Measurements from ENCODE around the gene ABCD1. TPM values are rescaled to one million over a fixed set of nuclear protein-coding genes. Genes with fewer than 3 reads are reported as not detected.
"Not testable (repeated sequence)": the region's sequence is repeated elsewhere in the genome, so short reads cannot be mapped to it uniquely, and the experiment has no call there.

ABCD1 gene
- total and polyA plus RNA-seq, 4 donors, result 5.7 to 19.7 (median 10.3) TPM

DNA sequence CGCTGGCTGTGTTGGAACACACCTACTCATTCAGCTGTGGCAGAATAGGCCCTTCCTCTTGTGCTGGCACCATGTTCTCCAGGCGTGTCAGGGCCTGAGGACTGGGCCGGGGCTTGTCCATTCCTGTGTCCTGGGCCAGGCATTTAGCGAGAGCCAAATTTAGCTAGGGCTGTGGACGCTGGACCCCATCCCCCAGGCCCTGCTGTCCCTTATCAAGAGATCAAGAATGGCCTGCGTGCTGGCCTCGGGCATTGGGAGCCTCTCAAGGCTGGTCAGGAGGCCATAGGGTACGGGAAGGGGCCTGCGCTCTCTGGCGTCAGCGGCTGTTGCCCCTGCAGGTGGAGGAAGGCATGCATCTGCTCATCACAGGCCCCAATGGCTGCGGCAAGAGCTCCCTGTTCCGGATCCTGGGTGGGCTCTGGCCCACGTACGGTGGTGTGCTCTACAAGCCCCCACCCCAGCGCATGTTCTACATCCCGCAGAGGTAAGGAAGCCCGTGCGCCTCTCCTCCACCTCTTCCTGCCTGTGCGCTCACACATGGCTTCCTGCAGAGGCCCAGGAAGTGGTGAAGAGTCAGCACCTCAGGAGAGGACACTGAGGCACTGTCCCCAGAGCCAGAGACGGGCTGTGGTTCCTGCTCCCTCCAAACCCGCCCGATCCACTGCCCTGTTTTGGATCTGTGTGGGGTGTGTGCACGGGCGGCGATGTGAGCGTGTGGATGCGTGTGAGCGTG, 15.3 kb downstream of the ABCD1 start:
- no peak overlapping the region for H3K9ac ChIP-seq (ENCODE audit: insufficient read depth in 1 of 2, low read length in 2 of 2)
- TF ChIP-seq, protein P1, sequence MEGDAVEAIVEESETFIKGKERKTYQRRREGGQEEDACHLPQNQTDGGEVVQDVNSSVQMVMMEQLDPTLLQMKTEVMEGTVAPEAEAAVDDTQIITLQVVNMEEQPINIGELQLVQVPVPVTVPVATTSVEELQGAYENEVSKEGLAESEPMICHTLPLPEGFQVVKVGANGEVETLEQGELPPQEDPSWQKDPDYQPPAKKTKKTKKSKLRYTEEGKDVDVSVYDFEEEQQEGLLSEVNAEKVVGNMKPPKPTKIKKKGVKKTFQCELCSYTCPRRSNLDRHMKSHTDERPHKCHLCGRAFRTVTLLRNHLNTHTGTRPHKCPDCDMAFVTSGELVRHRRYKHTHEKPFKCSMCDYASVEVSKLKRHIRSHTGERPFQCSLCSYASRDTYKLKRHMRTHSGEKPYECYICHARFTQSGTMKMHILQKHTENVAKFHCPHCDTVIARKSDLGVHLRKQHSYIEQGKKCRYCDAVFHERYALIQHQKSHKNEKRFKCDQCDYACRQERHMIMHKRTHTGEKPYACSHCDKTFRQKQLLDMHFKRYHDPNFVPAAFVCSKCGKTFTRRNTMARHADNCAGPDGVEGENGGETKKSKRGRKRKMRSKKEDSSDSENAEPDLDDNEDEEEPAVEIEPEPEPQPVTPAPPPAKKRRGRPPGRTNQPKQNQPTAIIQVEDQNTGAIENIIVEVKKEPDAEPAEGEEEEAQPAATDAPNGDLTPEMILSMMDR (IDR thresholded peaks at IDR 0.05; ENCODE audit: control extremely low read depth, extremely low read depth), result no peak
- 85 to 91% methylated on average over 18 to 29 of the region's 29 CpGs for WGBS, 2 donors
- DNase-seq (no peak), ATAC-seq (ENCODE audit: insufficient read depth, low FRiP score) (no peak)
- no peak overlapping the region for H3K4me3 ChIP-seq
- peaks cover 0 to 9% (median 0%) of the 10 kb centered on the region in 4 donors for H3K36me3 ChIP-seq (ENCODE audit: control insufficient read depth in 4 of 4, insufficient read depth in 4 of 4, low read length in 4 of 4)
- H3K4me1 ChIP-seq (ENCODE audit: control insufficient read depth in 5 of 5, insufficient read depth in 5 of 5, low read length in 5 of 5), result peaks cover 0 to 2% (median 0%) of the 10 kb centered on the region in 5 donors
- no peaks in the 10 kb centered on the region for H3K27me3 ChIP-seq (ENCODE audit: control insufficient read depth in 3 of 3, insufficient read depth in 3 of 3, low read length in 2 of 3)
- no peak overlapping the region for H3K27ac ChIP-seq (ENCODE audit: low read depth in 1 of 2, low read length in 1 of 2)
- H3K9me3 ChIP-seq (ENCODE audit: control insufficient read depth in 4 of 4, insufficient read depth in 3 of 4, low read length in 3 of 4), result peaks cover 0 to 4% (median 0%) of the 10 kb centered on the region in 4 donors

DNA sequence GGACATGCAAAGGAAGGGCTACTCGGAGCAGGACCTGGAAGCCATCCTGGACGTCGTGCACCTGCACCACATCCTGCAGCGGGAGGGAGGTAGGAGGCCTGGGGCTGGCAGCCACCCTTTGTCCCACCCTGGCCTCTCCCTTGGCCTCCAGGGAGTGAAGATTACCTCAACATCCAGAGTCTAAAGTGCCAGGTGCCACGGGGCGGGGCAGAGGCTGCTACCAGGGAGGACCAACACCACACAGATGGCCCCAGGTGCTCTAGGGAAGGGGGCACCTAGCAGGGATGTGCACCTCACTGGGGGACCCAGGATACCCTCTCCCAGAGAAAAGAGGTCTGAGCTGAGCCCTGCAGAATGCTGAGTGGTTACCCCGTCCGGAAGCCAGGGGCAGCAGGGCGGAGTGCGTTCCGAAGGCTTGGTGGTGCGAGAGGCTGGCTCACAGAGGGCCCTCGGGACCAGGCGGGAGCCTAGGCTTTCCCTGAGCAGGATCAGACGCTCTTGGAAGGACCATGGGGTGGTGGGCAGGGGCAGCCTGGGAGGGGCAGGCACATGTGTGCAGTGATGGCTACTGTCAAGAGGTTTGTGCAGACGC, 16.1 kb downstream of the ABCD1 start:
- Histone ChIP-seq H3K9me3 (ENCODE audit: control insufficient read depth in 4 of 4, insufficient read depth in 3 of 4, low read length in 3 of 4) (peaks cover 0 to 4% (median 0%) of the 10 kb centered on the region in 4 donors), H3K27ac (ENCODE audit: low read depth in 1 of 2, low read length in 1 of 2) (no peak overlapping the region), H3K4me3 (no peak overlapping the region), H3K4me1 (ENCODE audit: control insufficient read depth in 5 of 5, insufficient read depth in 5 of 5, low read length in 5 of 5) (peaks cover 0 to 2% (median 0%) of the 10 kb centered on the region in 5 donors), H3K27me3 (ENCODE audit: control insufficient read depth in 3 of 3, insufficient read depth in 3 of 3, low read length in 2 of 3) (no peaks in the 10 kb centered on the region), H3K9ac (ENCODE audit: insufficient read depth in 1 of 2, low read length in 2 of 2) (no peak overlapping the region), H3K36me3 (ENCODE audit: control insufficient read depth in 4 of 4, insufficient read depth in 4 of 4, low read length in 4 of 4) (peaks cover 0 to 9% (median 0%) of the 10 kb centered on the region in 4 donors)
- no peak for DNase-seq
- TF ChIP-seq, protein P1 (IDR thresholded peaks at IDR 0.05; ENCODE audit: control extremely low read depth, extremely low read depth), result no peak
- WGBS, 2 donors, result 89 to 95% methylated on average over 14 to 16 of the region's 16 CpGs
- no peak for ATAC-seq (ENCODE audit: insufficient read depth, low FRiP score)

DNA sequence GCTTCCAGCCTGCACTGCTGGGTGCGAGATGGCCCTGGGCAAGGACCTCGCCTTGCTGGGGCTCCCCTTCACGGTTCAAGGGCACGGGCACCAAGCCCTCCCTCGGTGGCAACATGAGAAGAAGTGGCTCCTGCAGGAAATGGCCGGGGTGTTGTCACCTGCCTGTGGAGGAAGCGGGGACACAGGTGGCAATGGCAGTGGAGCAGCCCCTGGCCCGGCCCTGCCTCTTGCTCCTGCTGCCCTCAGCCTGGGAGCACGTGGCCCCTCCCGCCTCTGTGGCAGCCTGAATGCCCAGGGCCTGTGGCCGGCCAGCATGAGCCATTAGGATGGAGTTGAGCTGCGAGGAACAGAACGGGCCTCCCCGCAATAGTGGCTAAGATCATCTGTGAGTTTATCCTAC, 16.8 kb downstream of the ABCD1 start:
- no peak for DNase-seq
- H3K4me3 ChIP-seq, result no peak overlapping the region
- ATAC-seq (ENCODE audit: insufficient read depth, low FRiP score), result no peak
- no peak overlapping the region for H3K27ac ChIP-seq (ENCODE audit: low read depth in 1 of 2, low read length in 1 of 2)
- H3K36me3 ChIP-seq (ENCODE audit: control insufficient read depth in 4 of 4, insufficient read depth in 4 of 4, low read length in 4 of 4), result peaks cover 0 to 8% (median 0%) of the 10 kb centered on the region in 4 donors
- H3K9ac ChIP-seq (ENCODE audit: insufficient read depth in 1 of 2, low read length in 2 of 2), result no peak overlapping the region
- TF ChIP-seq, protein P1 (IDR thresholded peaks at IDR 0.05; ENCODE audit: control extremely low read depth, extremely low read depth), result no peak
- H3K9me3 ChIP-seq (ENCODE audit: control insufficient read depth in 4 of 4, insufficient read depth in 3 of 4, low read length in 3 of 4), result peaks cover 0 to 4% (median 0%) of the 10 kb centered on the region in 4 donors
- H3K4me1 ChIP-seq (ENCODE audit: control insufficient read depth in 5 of 5, insufficient read depth in 5 of 5, low read length in 5 of 5), result peaks cover 0 to 2% (median 0%) of the 10 kb centered on the region in 5 donors
- H3K27me3 ChIP-seq (ENCODE audit: control insufficient read depth in 3 of 3, insufficient read depth in 3 of 3, low read length in 2 of 3), result no peaks in the 10 kb centered on the region
- WGBS, 2 donors, result 82 to 94% methylated on average over 7 to 14 of the region's 14 CpGs

DNA sequence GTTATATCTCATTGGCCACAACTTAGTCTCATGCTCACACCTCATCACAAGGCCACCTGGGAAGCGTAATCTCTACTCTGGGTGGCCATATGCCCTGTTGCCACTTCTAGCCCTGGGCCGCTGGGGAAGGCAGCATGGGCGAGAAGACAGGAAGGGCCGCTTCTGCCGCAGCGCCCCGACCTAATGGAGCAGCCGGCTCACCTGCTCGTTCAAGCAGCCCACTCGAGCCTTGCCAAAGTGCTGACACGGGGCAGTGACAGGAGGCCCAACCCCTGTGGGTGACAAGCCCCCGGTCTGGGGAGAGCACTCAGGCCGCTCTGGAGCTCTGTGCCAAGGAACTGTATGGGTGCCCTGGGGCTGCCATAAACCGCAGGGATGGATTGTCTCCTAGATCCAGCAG, 17.5 kb downstream of the ABCD1 start:
- H3K9me3 ChIP-seq (ENCODE audit: control insufficient read depth in 4 of 4, insufficient read depth in 3 of 4, low read length in 3 of 4); H3K36me3 ChIP-seq (ENCODE audit: control insufficient read depth in 4 of 4, insufficient read depth in 4 of 4, low read length in 4 of 4); H3K4me1 ChIP-seq (ENCODE audit: control insufficient read depth in 5 of 5, insufficient read depth in 5 of 5, low read length in 5 of 5); H3K9ac ChIP-seq (ENCODE audit: insufficient read depth in 1 of 2, low read length in 2 of 2); ATAC-seq (ENCODE audit: insufficient read depth, low FRiP score); DNase-seq; H3K4me3 ChIP-seq; H3K27ac ChIP-seq (ENCODE audit: low read depth in 1 of 2, low read length in 1 of 2); H3K27me3 ChIP-seq (ENCODE audit: control insufficient read depth in 3 of 3, insufficient read depth in 3 of 3, low read length in 2 of 3): not testable (repeated sequence)
- 93% methylated on average over 13 to 14 of the region's 14 CpGs for WGBS, 2 donors

DNA sequence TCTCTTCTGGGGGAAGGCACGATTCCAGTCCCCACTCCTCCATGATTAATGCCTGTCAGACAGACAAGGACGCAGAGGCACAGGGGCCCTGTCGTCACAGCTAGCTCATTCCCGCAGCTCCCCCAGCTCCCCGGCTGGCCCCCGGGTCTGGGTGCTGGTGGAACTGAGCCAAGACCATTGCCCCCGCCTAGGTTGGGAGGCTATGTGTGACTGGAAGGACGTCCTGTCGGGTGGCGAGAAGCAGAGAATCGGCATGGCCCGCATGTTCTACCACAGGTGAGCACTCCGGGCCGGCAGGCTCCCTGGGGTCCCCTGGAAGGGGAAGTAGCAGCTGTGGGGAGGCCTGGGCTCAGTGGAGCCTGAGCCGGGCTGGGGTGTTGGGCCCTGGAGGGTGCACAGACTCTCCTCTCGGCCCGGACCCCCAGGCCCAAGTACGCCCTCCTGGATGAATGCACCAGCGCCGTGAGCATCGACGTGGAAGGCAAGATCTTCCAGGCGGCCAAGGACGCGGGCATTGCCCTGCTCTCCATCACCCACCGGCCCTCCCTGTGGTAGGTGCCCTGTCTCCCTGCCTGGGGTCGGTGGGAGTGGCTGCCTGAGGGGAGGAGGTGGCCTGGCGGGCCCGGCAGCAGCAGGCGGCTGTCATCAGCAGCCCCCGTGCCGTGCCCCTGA, 18.3 kb downstream of the ABCD1 start:
- H3K27me3 ChIP-seq (ENCODE audit: control insufficient read depth in 3 of 3, insufficient read depth in 3 of 3, low read length in 2 of 3); H3K4me3 ChIP-seq; H3K9ac ChIP-seq (ENCODE audit: insufficient read depth in 1 of 2, low read length in 2 of 2); H3K4me1 ChIP-seq (ENCODE audit: control insufficient read depth in 5 of 5, insufficient read depth in 5 of 5, low read length in 5 of 5); DNase-seq; H3K36me3 ChIP-seq (ENCODE audit: control insufficient read depth in 4 of 4, insufficient read depth in 4 of 4, low read length in 4 of 4); H3K9me3 ChIP-seq (ENCODE audit: control insufficient read depth in 4 of 4, insufficient read depth in 3 of 4, low read length in 3 of 4); H3K27ac ChIP-seq (ENCODE audit: low read depth in 1 of 2, low read length in 1 of 2); ATAC-seq (ENCODE audit: insufficient read depth, low FRiP score): not testable (repeated sequence)
- 76 to 77% methylated on average over 24 to 32 of the region's 32 CpGs for WGBS, 2 donors

Data from lung (tissue), 12 donors.